ENCODE data around the gene IL11. TPM values are rescaled to one million over a fixed set of nuclear protein-coding genes. Genes with fewer than 3 reads are reported as not detected.

IL11 gene
- total and polyA plus RNA-seq, 2 of the 8 experiments (the other 6 are each of a cell fraction or from before 2014, with no cell fraction given), result 1.7 to 2.8 TPM

- TF ChIP-seq CHD7 (IDR thresholded peaks at IDR 0.05; ENCODE audit: insufficient replicate concordance, low read length), result no peak
- no peak; the same call in 1 of the 2 replicates for TF ChIP-seq NRF1 (IDR thresholded peaks at IDR 0.05; ENCODE audit: low read depth, low read length)
- TF ChIP-seq CHD2 (IDR thresholded peaks at IDR 0.05; ENCODE audit: low read length), result no peak
- TF ChIP-seq GTF2F1 (IDR thresholded peaks at IDR 0.05; ENCODE audit: borderline replicate concordance, low read depth, low read length), result peak; percentile 89
- TF ChIP-seq CEBPB (IDR thresholded peaks at IDR 0.05; ENCODE audit: low read depth, low read length), result no peak
- peak in 1 of 2 experiments; percentile 85; a peak in 2 of 4 replicates for TF ChIP-seq SIN3A (conservative IDR thresholded peaks at IDR 0.05 in 1 of 2, IDR thresholded peaks at IDR 0.05 in 1 of 2; ENCODE audit: low read depth in 1 of 2, low read length in 2 of 2)
- TF ChIP-seq TEAD4 (IDR thresholded peaks at IDR 0.05; ENCODE audit: low read depth, low read length), result no peak
- no peak for TF ChIP-seq SIRT6 (IDR thresholded peaks at IDR 0.05; ENCODE audit: low read length)
- no peak for TF ChIP-seq ZNF274 (IDR thresholded peaks at IDR 0.05; ENCODE audit: borderline replicate concordance, extremely low read depth, low read length)
- no peak for TF ChIP-seq RAD21 (IDR thresholded peaks at IDR 0.05 in 1 of 2, conservative IDR thresholded peaks at IDR 0.05 in 1 of 2; ENCODE audit: low read depth in 2 of 2, low read length in 2 of 2)
Observed at GRCh38 chr19:55385724-55386492, 15.6 kb upstream of the IL11 start, which contains the start of gene RPL28 (continued).
